ENCODE measurements around the gene KIF3A. TPM values are rescaled to one million over a fixed set of nuclear protein-coding genes. Genes with fewer than 3 reads are reported as not detected.

KIF3A gene
- total RNA-seq, 1 experiment from 2014 or later, result 15.2 TPM

DNA sequence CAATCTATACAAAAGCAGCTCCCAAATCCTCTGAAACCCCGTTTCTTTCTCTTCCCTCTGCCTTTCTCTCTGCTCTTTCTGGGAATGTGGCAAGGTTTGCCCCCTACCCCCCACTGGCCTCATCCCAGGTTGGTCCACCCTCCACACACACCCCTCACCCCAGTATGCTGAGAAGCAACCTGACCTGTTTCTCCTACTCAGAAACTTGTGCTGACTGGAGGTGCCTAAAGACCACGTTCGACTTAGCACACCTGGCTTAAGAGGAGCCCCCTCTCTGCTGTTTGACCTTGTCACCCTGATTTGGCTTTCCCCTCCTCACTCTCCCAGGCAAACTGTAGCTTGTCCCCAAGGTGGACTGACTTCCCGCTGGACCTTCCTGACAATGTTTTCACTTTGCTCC, 40.8 kb upstream of the KIF3A start:
- H3K27me3 ChIP-seq (ENCODE audit: insufficient read depth, low read depth), result no peaks in the 10 kb centered on the region; the same call in 1 of the 2 replicates
- H3F3A ChIP-seq (ENCODE audit: insufficient read depth, low read depth), result 0 out of 2 replicates have a peak, but pooled peaks cover 5% of the 10 kb centered on the region
- peaks cover 15% of the 10 kb centered on the region for H3K4me1 ChIP-seq (replicated peaks; ENCODE audit: insufficient read depth)
- no peaks in the 10 kb centered on the region for H3K36me3 ChIP-seq (ENCODE audit: low read depth)
- peaks cover 7% of the 10 kb centered on the region; the same call in 1 of the 2 replicates for H3K79me2 ChIP-seq (ENCODE audit: low read depth)
- POLR2A ChIA-PET (ENCODE audit: unreplicated experiment), result interaction anchor here (0.5 to 0.6 kb wide), 2 partner anchors 19 to 29 kb away, joined by 4 to 8 read pairs; no protein-coding TSS in a partner anchor
- no peaks in the 10 kb centered on the region for H3K9me3 ChIP-seq (ENCODE audit: insufficient read depth, low read depth)
- CTCF ChIA-PET, result no interaction called here
- no peaks in the 10 kb centered on the region for H4K20me1 ChIP-seq (ENCODE audit: insufficient read depth)
- no peak overlapping the region for H2AFZ ChIP-seq
- H3K4me2 ChIP-seq, result peak overlapping the region; percentile 94
- BruUV-seq (replicated peaks), result no TSS peak
- H3K9me2 ChIP-seq (ENCODE audit: insufficient read depth), result no peaks in the 10 kb centered on the region
- TF ChIP-seq, protein P1, sequence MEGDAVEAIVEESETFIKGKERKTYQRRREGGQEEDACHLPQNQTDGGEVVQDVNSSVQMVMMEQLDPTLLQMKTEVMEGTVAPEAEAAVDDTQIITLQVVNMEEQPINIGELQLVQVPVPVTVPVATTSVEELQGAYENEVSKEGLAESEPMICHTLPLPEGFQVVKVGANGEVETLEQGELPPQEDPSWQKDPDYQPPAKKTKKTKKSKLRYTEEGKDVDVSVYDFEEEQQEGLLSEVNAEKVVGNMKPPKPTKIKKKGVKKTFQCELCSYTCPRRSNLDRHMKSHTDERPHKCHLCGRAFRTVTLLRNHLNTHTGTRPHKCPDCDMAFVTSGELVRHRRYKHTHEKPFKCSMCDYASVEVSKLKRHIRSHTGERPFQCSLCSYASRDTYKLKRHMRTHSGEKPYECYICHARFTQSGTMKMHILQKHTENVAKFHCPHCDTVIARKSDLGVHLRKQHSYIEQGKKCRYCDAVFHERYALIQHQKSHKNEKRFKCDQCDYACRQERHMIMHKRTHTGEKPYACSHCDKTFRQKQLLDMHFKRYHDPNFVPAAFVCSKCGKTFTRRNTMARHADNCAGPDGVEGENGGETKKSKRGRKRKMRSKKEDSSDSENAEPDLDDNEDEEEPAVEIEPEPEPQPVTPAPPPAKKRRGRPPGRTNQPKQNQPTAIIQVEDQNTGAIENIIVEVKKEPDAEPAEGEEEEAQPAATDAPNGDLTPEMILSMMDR (conservative IDR thresholded peaks at IDR 0.05), result no peak
- no peak for TF ChIP-seq EZH2 (IDR thresholded peaks at IDR 0.05; ENCODE audit: low read depth)
- intact Hi-C loops (cut with micrococcal nuclease; ENCODE audit: unreplicated experiment), result no loop called here
- DNase-seq, result no peak
- H3K27ac ChIP-seq, result no peak overlapping the region
- peak overlapping the region; percentile 81; the same call in 1 of the 2 replicates for H3K4me3 ChIP-seq

DNA sequence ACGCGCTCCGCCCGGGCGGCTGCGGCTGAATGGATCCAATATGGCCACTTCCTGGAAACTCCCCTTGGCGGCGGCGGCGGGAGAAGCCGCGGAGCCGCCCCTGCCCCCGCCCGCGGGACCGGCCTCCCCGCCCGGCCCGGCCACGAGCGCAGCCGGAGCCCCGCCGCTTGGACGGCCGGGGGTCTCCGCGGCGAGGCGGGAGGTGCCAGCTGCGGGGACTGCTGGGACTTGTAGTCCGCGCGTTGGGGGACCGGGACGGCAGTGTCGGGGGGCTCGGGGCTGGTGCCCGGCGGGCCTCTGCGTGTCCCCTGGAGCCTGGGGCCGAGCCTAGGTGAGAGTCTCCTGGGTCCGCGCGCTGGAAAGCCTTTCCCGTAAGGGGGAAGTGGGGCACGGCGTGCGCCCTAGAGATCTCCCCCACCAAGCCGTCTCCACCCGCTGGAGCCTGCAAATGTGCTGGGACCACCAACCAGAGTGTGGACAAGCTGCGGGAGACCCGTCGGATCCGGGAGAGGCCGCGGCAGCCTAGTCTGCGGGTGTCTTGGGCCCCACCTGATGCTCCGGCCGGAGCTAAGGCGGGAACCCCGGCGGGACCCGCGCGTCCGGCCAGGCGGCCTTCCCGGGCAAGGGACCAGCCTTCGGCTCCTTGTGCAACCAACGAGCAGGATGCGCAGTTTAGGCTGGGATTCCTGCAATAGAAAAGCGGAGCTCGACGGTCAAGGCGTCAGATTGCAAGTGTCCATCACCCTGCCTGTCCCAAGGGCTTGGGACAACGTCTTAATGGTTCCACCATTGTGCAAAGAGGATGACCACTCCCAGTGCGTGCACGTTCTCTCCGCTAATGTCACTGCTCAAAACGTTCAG, 40.1 kb upstream of the KIF3A start, which contains the start of gene SEPTIN8:
SEPTIN8 (minus strand) TSS at position 31 of the 861 bp plus-strand sequence. CDS start 102 bp downstream, outside the sequence.
- intact Hi-C loops (cut with micrococcal nuclease; ENCODE audit: unreplicated experiment), result no loop called here
- CTCF ChIA-PET, result no interaction called here
- no TSS peak for BruUV-seq (replicated peaks)

DNA sequence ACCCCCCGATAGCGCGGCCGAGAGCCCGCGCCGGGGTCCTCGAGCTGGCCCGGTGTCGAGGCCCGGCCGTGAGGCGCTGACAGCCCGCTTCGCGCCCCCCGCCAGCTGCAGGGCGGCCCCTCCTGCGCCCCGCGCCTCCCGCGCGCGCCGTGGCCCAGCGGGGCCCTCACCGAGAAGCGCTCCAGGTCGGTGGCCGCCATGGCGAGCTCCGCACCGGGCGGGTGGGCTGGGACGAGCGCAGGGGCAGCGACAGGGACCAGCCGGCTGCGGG, 39.5 kb upstream of the KIF3A start:
- no peaks in the 10 kb centered on the region for H4K20me1 ChIP-seq (ENCODE audit: insufficient read depth)
- no TSS peak for BruUV-seq (replicated peaks)
- no peaks in the 10 kb centered on the region for H3K9me3 ChIP-seq (ENCODE audit: insufficient read depth, low read depth)
- ChIA-PET CTCF (no interaction called here), POLR2A (ENCODE audit: unreplicated experiment) (no interaction called here)
- no peaks in the 10 kb centered on the region for H3K36me3 ChIP-seq (ENCODE audit: low read depth)
- peak overlapping the region; percentile 80 for H2AFZ ChIP-seq
- peak overlapping the region; percentile 81 for H3K4me3 ChIP-seq
- peak overlapping the region; percentile 81 for H3K4me2 ChIP-seq
- H3K27ac ChIP-seq, result no peak overlapping the region
- no peaks in the 10 kb centered on the region for H3K9me2 ChIP-seq (ENCODE audit: insufficient read depth)
- DNase-seq, result no peak
- H3K27me3 ChIP-seq (ENCODE audit: insufficient read depth, low read depth), result no peaks in the 10 kb centered on the region; the same call in 1 of the 2 replicates
- H3F3A ChIP-seq (ENCODE audit: insufficient read depth, low read depth), result 0 out of 2 replicates have a peak, but pooled peaks cover 5% of the 10 kb centered on the region
- no peak for TF ChIP-seq EZH2 (IDR thresholded peaks at IDR 0.05; ENCODE audit: low read depth)
- TF ChIP-seq, protein P1 (conservative IDR thresholded peaks at IDR 0.05), result no peak
- peaks cover 15% of the 10 kb centered on the region for H3K4me1 ChIP-seq (replicated peaks; ENCODE audit: insufficient read depth)
- peaks cover 7% of the 10 kb centered on the region; the same call in 1 of the 2 replicates for H3K79me2 ChIP-seq (ENCODE audit: low read depth)
- intact Hi-C loops (cut with micrococcal nuclease; ENCODE audit: unreplicated experiment), result no loop called here

More for the DNA sequence above, 40.1 kb upstream of the KIF3A start, which contains the start of gene SEPTIN8:
- peaks cover 15% of the 10 kb centered on the region for H3K4me1 ChIP-seq (replicated peaks; ENCODE audit: insufficient read depth)
- H3K36me3 ChIP-seq (ENCODE audit: low read depth), result no peaks in the 10 kb centered on the region
- H3K9me2 ChIP-seq (ENCODE audit: insufficient read depth), result no peaks in the 10 kb centered on the region
- H3F3A ChIP-seq (ENCODE audit: insufficient read depth, low read depth), result 0 out of 2 replicates have a peak, but pooled peaks cover 5% of the 10 kb centered on the region
- H3K9me3 ChIP-seq (ENCODE audit: insufficient read depth, low read depth), result no peaks in the 10 kb centered on the region
- peak within 1 kb of the TSS; percentile 81 for H3K4me3 ChIP-seq
- H3K79me2 ChIP-seq (ENCODE audit: low read depth), result peaks cover 7% of the 10 kb centered on the region; the same call in 1 of the 2 replicates
- H3K27me3 ChIP-seq (ENCODE audit: insufficient read depth, low read depth), result no peaks in the 10 kb centered on the region; the same call in 1 of the 2 replicates
- TF ChIP-seq, protein P1 (conservative IDR thresholded peaks at IDR 0.05), result no peak
- TF ChIP-seq EZH2 (IDR thresholded peaks at IDR 0.05; ENCODE audit: low read depth), result no peak
- POLR2A ChIA-PET (ENCODE audit: unreplicated experiment), result interaction anchor here (0.5 to 0.6 kb wide), 2 partner anchors 20 to 28 kb away, joined by 4 to 8 read pairs; no protein-coding TSS in a partner anchor
- no peak within 1 kb of the TSS for H3K27ac ChIP-seq
- no peaks in the 10 kb centered on the region for H4K20me1 ChIP-seq (ENCODE audit: insufficient read depth)
- H3K4me2 ChIP-seq, result peak within 1 kb of the TSS; percentile 94
- H2AFZ ChIP-seq, result peak within 1 kb of the TSS; percentile 98
- peak in 1 of 2 experiments; percentile 38 for DNase-seq

Measured in PC-9 (cell line).